Measurements from ENCODE around the gene CACNA1H.

CACNA1H gene

GRCh38 chr16:1199347-1200013, 46.6 kb downstream of the CACNA1H start:
- TF ChIP-seq MYC (IDR thresholded peaks at IDR 0.05; ENCODE audit: low read depth, low read length) (no peak), POLR2A (IDR thresholded peaks at IDR 0.05; ENCODE audit: extremely low read depth, insufficient read length) (no peak), MAX (IDR thresholded peaks at IDR 0.05; ENCODE audit: low read depth, low read length) (no peak), CTCF (IDR thresholded peaks at IDR 0.05; ENCODE audit: low read depth, low read length) (no peak)
- no peak for DNase-seq (ENCODE audit: low read depth)
- H3K4me3 ChIP-seq (ENCODE audit: low read depth, low read length) = no peak overlapping the region

- no peak for DNase-seq (ENCODE audit: low read depth)
- TF ChIP-seq MYC (IDR thresholded peaks at IDR 0.05; ENCODE audit: low read depth, low read length) (no peak), CTCF (IDR thresholded peaks at IDR 0.05; ENCODE audit: low read depth, low read length) (no peak), MAX (IDR thresholded peaks at IDR 0.05; ENCODE audit: low read depth, low read length) (no peak), POLR2A (IDR thresholded peaks at IDR 0.05; ENCODE audit: extremely low read depth, insufficient read length) (no peak)
- no peak overlapping the region for H3K4me3 ChIP-seq (ENCODE audit: low read depth, low read length)
These were observed 47.2 kb downstream of the CACNA1H start for GRCh38 chr16:1200014-1200627.

- no peak for TF ChIP-seq MAX (IDR thresholded peaks at IDR 0.05; ENCODE audit: low read depth, low read length)
- TF ChIP-seq MYC (IDR thresholded peaks at IDR 0.05; ENCODE audit: low read depth, low read length) = no peak
- TF ChIP-seq POLR2A (IDR thresholded peaks at IDR 0.05; ENCODE audit: extremely low read depth, insufficient read length) = no peak
- TF ChIP-seq CTCF (IDR thresholded peaks at IDR 0.05; ENCODE audit: low read depth, low read length) = no peak
- no peak for DNase-seq (ENCODE audit: low read depth)
- no peak overlapping the region for H3K4me3 ChIP-seq (ENCODE audit: low read depth, low read length)
These were observed 48.5 kb downstream of the CACNA1H start for GRCh38 chr16:1201444-1201843.

GRCh38 chr16:1202274-1202673, 49.4 kb downstream of the CACNA1H start:
- TF ChIP-seq MAX (IDR thresholded peaks at IDR 0.05; ENCODE audit: low read depth, low read length) (no peak), POLR2A (IDR thresholded peaks at IDR 0.05; ENCODE audit: extremely low read depth, insufficient read length) (no peak), CTCF (IDR thresholded peaks at IDR 0.05; ENCODE audit: low read depth, low read length) (no peak), MYC (IDR thresholded peaks at IDR 0.05; ENCODE audit: low read depth, low read length) (no peak)
- no peak overlapping the region for H3K4me3 ChIP-seq (ENCODE audit: low read depth, low read length)
- DNase-seq (ENCODE audit: low read depth) = no peak

- DNase-seq (ENCODE audit: low read depth) = no peak
- TF ChIP-seq MYC (IDR thresholded peaks at IDR 0.05; ENCODE audit: low read depth, low read length) (no peak), POLR2A (IDR thresholded peaks at IDR 0.05; ENCODE audit: extremely low read depth, insufficient read length) (no peak), CTCF (IDR thresholded peaks at IDR 0.05; ENCODE audit: low read depth, low read length) (no peak), MAX (IDR thresholded peaks at IDR 0.05; ENCODE audit: low read depth, low read length) (no peak)
These were observed 52.0 kb downstream of the CACNA1H start for GRCh38 chr16:1204933-1205332.

More at GRCh38 chr16:1204933-1205332, 52.0 kb downstream of the CACNA1H start:
- H3K4me3 ChIP-seq (ENCODE audit: low read depth, low read length) = no peak overlapping the region
